Measurements from ENCODE around the gene CAMK2G.

The CAMK2G gene

DNA sequence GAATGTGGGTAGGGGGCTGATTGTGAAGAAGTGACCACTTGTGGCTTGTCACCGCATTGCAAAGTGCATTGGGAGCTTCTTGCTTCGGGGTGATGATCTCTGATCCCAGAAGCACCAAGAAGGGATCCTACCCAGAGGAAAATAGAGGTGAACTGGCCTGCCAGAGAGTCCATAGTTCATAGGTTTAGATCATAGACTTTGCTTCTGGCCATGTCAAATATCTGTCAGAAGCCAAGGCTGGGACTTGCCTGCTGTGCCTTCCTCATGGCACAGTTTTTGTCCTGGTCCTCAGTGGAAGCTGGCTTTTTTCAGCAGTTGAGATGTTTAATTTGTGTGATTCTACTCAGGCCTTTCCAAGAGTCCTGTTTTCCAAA is 87.9 kb downstream of the CAMK2G start:
- no peak for DNase-seq
- POLR2A ChIA-PET: interaction anchor here (0.8 to 2.0 kb wide), 5 partner anchors 8 to 24 kb away, joined by 3 to 12 read pairs (median 6); a partner anchor contains a TSS
- peaks cover 15 to 34% (median 24%) of the 10 kb centered on the region in 4 experiments for H3K4me1 ChIP-seq (ENCODE audit: control extremely low read depth in 1 of 4, control insufficient read depth in 4 of 4, insufficient read depth in 4 of 4, low read length in 3 of 4)
- peak overlapping the region in 6 of 7 experiments; percentile 82 to 97 (median 88) for H3K4me3 ChIP-seq (ENCODE audit: control insufficient read depth in 1 of 7, extremely low read depth in 1 of 7, insufficient read depth in 4 of 7, low read depth in 2 of 7, low read length in 6 of 7)
- H3K27me3 ChIP-seq (replicated peaks in 2 of 5; ENCODE audit: control insufficient read depth in 4 of 5, insufficient read depth in 5 of 5, low read length in 4 of 5): no peaks in the 10 kb centered on the region
- 0% methylated on average over 2 of the region's 2 CpGs for WGBS (ENCODE audit: insufficient coverage)
- H3K27ac ChIP-seq (ENCODE audit: insufficient read depth in 1 of 2, low read depth in 1 of 2, low read length in 2 of 2, poor library complexity in 1 of 2, severe bottlenecking in 2 of 2): peak overlapping the region; percentile 70 to 85
- CTCF ChIA-PET: interaction anchor here (1.1 to 2.8 kb wide), 5 partner anchors 13 to 32 kb away, joined by 3 to 11 read pairs (median 10); no protein-coding TSS in a partner anchor
- H3K36me3 ChIP-seq (ENCODE audit: control insufficient read depth in 4 of 4, insufficient read depth in 4 of 4, low read length in 3 of 4): peaks cover 14 to 28% (median 20%) of the 10 kb centered on the region in 4 experiments
- H3K9me3 ChIP-seq (ENCODE audit: control extremely low read depth in 1 of 5, control insufficient read depth in 4 of 5, insufficient read depth in 2 of 5, low read depth in 1 of 5, low read length in 4 of 5): no peaks in the 10 kb centered on the region

- no peaks in the 10 kb centered on the region for H3K27me3 ChIP-seq (replicated peaks in 2 of 5; ENCODE audit: control insufficient read depth in 4 of 5, insufficient read depth in 5 of 5, low read length in 4 of 5)
- peaks cover 9 to 22% (median 14%) of the 10 kb centered on the region in 4 experiments for H3K36me3 ChIP-seq (ENCODE audit: control insufficient read depth in 4 of 4, insufficient read depth in 4 of 4, low read length in 3 of 4)
- DNase-seq: peak; percentile 39 to 61 (median 57)
- ChIA-PET POLR2A (interaction anchor here (0.6 to 2.0 kb wide), 8 partner anchors 8 to 162 kb away, joined by 3 to 12 read pairs (median 5); partner anchors contain the start of gene NDST2), CTCF (interaction anchor here (1.1 to 2.8 kb wide), 6 partner anchors 8 to 32 kb away, joined by 3 to 11 read pairs (median 6); no protein-coding TSS in a partner anchor)
- peak overlapping the region; percentile 70 to 85 for H3K27ac ChIP-seq (ENCODE audit: insufficient read depth in 1 of 2, low read depth in 1 of 2, low read length in 2 of 2, poor library complexity in 1 of 2, severe bottlenecking in 2 of 2)
- 0% methylated on average over 27 of the region's 54 CpGs for WGBS (ENCODE audit: insufficient coverage)
- peaks cover 18 to 39% (median 28%) of the 10 kb centered on the region in 4 experiments for H3K4me1 ChIP-seq (ENCODE audit: control extremely low read depth in 1 of 4, control insufficient read depth in 4 of 4, insufficient read depth in 4 of 4, low read length in 3 of 4)
- H3K4me3 ChIP-seq (ENCODE audit: control insufficient read depth in 1 of 7, extremely low read depth in 1 of 7, insufficient read depth in 4 of 7, low read depth in 2 of 7, low read length in 6 of 7): peak overlapping the region; percentile 67 to 97 (median 88)
- H3K9me3 ChIP-seq (ENCODE audit: control extremely low read depth in 1 of 5, control insufficient read depth in 4 of 5, insufficient read depth in 2 of 5, low read depth in 1 of 5, low read length in 4 of 5): no peaks in the 10 kb centered on the region
These were observed 88.4 kb downstream of the CAMK2G start for GRCh38 chr10:73785721-73786511.

DNA sequence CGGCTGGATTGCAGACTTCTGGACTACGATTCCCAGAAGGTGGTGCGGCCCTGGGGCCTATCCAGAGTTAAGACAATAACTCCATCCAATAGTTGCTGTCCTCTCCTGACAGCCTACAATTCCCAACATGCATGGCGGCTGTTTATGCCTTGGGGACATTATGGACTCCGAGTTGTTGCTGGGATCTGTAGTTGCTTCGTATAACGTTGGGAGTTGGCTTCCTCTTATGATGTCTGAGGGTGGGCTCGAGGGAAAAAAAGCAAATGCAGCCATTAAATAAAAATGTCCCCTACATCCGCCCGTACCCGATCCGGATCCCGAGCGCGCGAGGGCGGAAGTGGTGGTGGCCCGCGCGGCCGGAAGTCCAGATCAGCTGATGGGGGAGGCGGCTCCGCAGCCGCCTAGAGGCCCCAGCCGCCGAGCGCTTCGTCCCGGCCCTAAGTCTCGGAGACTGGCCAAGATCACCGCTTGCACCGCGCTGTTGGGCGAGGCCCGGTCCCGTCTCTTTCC is 89.1 kb downstream of the CAMK2G start, which contains the start of gene ZSWIM8:
Gene ZSWIM8 (plus strand): TSS at position 396 of the 510 bp plus-strand sequence. CDS start 273 bp downstream, outside the sequence.
- peaks cover 18 to 45% (median 33%) of the 10 kb centered on the region in 4 experiments for H3K4me1 ChIP-seq (ENCODE audit: control extremely low read depth in 1 of 4, control insufficient read depth in 4 of 4, insufficient read depth in 4 of 4, low read length in 3 of 4)
- H3K4me3 ChIP-seq (ENCODE audit: control insufficient read depth in 1 of 7, extremely low read depth in 1 of 7, insufficient read depth in 4 of 7, low read depth in 2 of 7, low read length in 6 of 7): peak within 1 kb of the TSS; percentile 67 to 97 (median 88)
- POLR2A ChIA-PET: interaction anchor here (0.7 to 2.0 kb wide), 5 partner anchors 9 to 26 kb away, joined by 3 to 12 read pairs (median 6); partner anchors contain the start of gene NDST2
- DNase-seq: peak; percentile 98 to 99 (median 98)
- H3K9me3 ChIP-seq (ENCODE audit: control extremely low read depth in 1 of 5, control insufficient read depth in 4 of 5, insufficient read depth in 2 of 5, low read depth in 1 of 5, low read length in 4 of 5): no peaks in the 10 kb centered on the region
- peaks cover 5 to 17% (median 11%) of the 10 kb centered on the region in 4 experiments for H3K36me3 ChIP-seq (ENCODE audit: control insufficient read depth in 4 of 4, insufficient read depth in 4 of 4, low read length in 3 of 4)
- 0% methylated on average over 34 of the region's 36 CpGs for WGBS (ENCODE audit: insufficient coverage)
- no peaks in the 10 kb centered on the region for H3K27me3 ChIP-seq (replicated peaks in 2 of 5; ENCODE audit: control insufficient read depth in 4 of 5, insufficient read depth in 5 of 5, low read length in 4 of 5)
- CTCF ChIA-PET: interaction anchor here (1.1 to 2.8 kb wide), 6 partner anchors 9 to 33 kb away, joined by 3 to 11 read pairs (median 6); no protein-coding TSS in a partner anchor
- H3K27ac ChIP-seq (ENCODE audit: insufficient read depth in 1 of 2, low read depth in 1 of 2, low read length in 2 of 2, poor library complexity in 1 of 2, severe bottlenecking in 2 of 2): peak within 1 kb of the TSS; percentile 70 to 85

DNA sequence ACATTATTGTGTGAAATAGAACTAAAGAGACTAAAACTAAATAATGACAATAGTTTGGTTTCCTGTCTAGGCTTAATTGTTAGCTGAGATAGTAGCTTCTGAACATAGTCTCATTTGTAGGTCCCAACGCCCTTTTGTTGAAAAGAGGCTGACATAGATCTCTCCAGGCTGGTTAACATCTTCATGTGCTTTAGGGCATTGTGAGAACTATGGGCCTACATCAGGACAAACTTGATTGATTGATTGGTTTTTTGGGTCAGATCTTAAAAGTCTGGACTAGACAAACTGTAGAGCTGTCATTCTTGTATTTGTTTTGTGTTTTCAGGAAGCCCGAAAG is 91.6 kb downstream of the CAMK2G start:
- Histone ChIP-seq H3K4me1 (ENCODE audit: control extremely low read depth in 1 of 4, control insufficient read depth in 4 of 4, insufficient read depth in 4 of 4, low read length in 3 of 4) (peaks cover 18 to 50% (median 35%) of the 10 kb centered on the region in 4 experiments), H3K4me3 (ENCODE audit: control insufficient read depth in 1 of 7, extremely low read depth in 1 of 7, insufficient read depth in 4 of 7, low read depth in 2 of 7, low read length in 6 of 7) (peak overlapping the region in 6 of 7 experiments; percentile 77 to 95 (median 84)), H3K27me3 (replicated peaks in 2 of 5; ENCODE audit: control insufficient read depth in 4 of 5, insufficient read depth in 5 of 5, low read length in 4 of 5) (no peaks in the 10 kb centered on the region), H3K27ac (ENCODE audit: insufficient read depth in 1 of 2, low read depth in 1 of 2, low read length in 2 of 2, poor library complexity in 1 of 2, severe bottlenecking in 2 of 2) (peak overlapping the region; percentile 81 to 92), H3K9me3 (ENCODE audit: control extremely low read depth in 1 of 5, control insufficient read depth in 4 of 5, insufficient read depth in 2 of 5, low read depth in 1 of 5, low read length in 4 of 5) (no peaks in the 10 kb centered on the region), H3K36me3 (ENCODE audit: control insufficient read depth in 4 of 4, insufficient read depth in 4 of 4, low read length in 3 of 4) (peaks cover 0 to 14% (median 8%) of the 10 kb centered on the region in 4 experiments)
- ChIA-PET POLR2A (interaction anchor here (3.5 kb wide), 1 partner anchor 10 kb away, joined by 18 read pairs; a partner anchor contains a TSS), CTCF (interaction anchor here (1.3 to 6.3 kb wide), 2 partner anchors 11 to 66 kb away, joined by 3 to 39 read pairs; a partner anchor contains a TSS)
- DNase-seq: no peak
- 55% methylated on average over 2 of the region's 2 CpGs for WGBS (ENCODE audit: insufficient coverage)

GRCh38 chr10:73781879-73782748 is 92.2 kb downstream of the CAMK2G start, which contains the start of gene CHCHD1:
Gene CHCHD1 (plus strand): TSS chr10:73782048. CDS start chr10:73782076, 28 bp downstream.
- Histone ChIP-seq H3K27me3 (replicated peaks in 2 of 5; ENCODE audit: control insufficient read depth in 4 of 5, insufficient read depth in 5 of 5, low read length in 4 of 5) (no peaks in the 10 kb centered on the region), H3K9me3 (ENCODE audit: control extremely low read depth in 1 of 5, control insufficient read depth in 4 of 5, insufficient read depth in 2 of 5, low read depth in 1 of 5, low read length in 4 of 5) (no peaks in the 10 kb centered on the region), H3K27ac (ENCODE audit: insufficient read depth in 1 of 2, low read depth in 1 of 2, low read length in 2 of 2, poor library complexity in 1 of 2, severe bottlenecking in 2 of 2) (peak within 1 kb of the TSS; percentile 81 to 92), H3K4me1 (ENCODE audit: control extremely low read depth in 1 of 4, control insufficient read depth in 4 of 4, insufficient read depth in 4 of 4, low read length in 3 of 4) (peaks cover 18 to 46% (median 33%) of the 10 kb centered on the region in 4 experiments), H3K36me3 (ENCODE audit: control insufficient read depth in 4 of 4, insufficient read depth in 4 of 4, low read length in 3 of 4) (peaks cover 0 to 15% (median 10%) of the 10 kb centered on the region in 4 experiments), H3K4me3 (ENCODE audit: control insufficient read depth in 1 of 7, extremely low read depth in 1 of 7, insufficient read depth in 4 of 7, low read depth in 2 of 7, low read length in 6 of 7) (peak within 1 kb of the TSS; percentile 54 to 95 (median 84))
- ChIA-PET CTCF (interaction anchor here (1.3 to 6.3 kb wide), 4 partner anchors 10 to 98 kb away, joined by 3 to 39 read pairs (median 4); a partner anchor contains a TSS), POLR2A (interaction anchor here (3.5 kb wide), 1 partner anchor 9 kb away, joined by 18 read pairs; a partner anchor contains a TSS)
- DNase-seq: peak; percentile 87 to 92 (median 91)
- under 1% methylated on average over 50 of the region's 57 CpGs for WGBS (ENCODE audit: insufficient coverage)

DNA sequence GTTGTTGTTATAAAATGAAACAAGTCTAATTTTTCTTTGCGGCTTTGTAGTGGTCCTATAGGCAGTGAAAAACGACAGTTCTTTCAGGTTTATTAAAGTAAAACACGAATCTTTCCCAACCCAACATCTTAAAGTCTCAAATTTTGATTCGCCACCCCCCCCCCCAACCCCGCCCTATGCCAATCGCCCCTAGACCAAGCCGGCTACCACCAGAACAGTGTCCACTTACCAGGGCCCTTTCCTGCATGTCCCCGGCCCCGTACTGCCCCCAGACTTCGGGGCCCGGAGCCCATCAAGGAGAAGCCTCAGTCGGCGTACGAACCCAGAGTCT is 92.8 kb downstream of the CAMK2G start:
- H3K27ac ChIP-seq (ENCODE audit: insufficient read depth in 1 of 2, low read depth in 1 of 2, low read length in 2 of 2, poor library complexity in 1 of 2, severe bottlenecking in 2 of 2): peak overlapping the region; percentile 81 to 92
- no peak for DNase-seq
- H3K4me3 ChIP-seq (ENCODE audit: control insufficient read depth in 1 of 7, extremely low read depth in 1 of 7, insufficient read depth in 4 of 7, low read depth in 2 of 7, low read length in 6 of 7): peak overlapping the region; percentile 54 to 95 (median 84)
- H3K27me3 ChIP-seq (replicated peaks in 2 of 5; ENCODE audit: control insufficient read depth in 4 of 5, insufficient read depth in 5 of 5, low read length in 4 of 5): no peaks in the 10 kb centered on the region
- CTCF ChIA-PET: interaction anchor here (1.3 to 6.3 kb wide), 4 partner anchors 9 to 98 kb away, joined by 3 to 39 read pairs (median 4); a partner anchor contains a TSS
- WGBS (ENCODE audit: insufficient coverage): 0% methylated on average over 9 of the region's 14 CpGs
- peaks cover 0 to 20% (median 14%) of the 10 kb centered on the region in 4 experiments for H3K36me3 ChIP-seq (ENCODE audit: control insufficient read depth in 4 of 4, insufficient read depth in 4 of 4, low read length in 3 of 4)
- peaks cover 16 to 41% (median 29%) of the 10 kb centered on the region in 4 experiments for H3K4me1 ChIP-seq (ENCODE audit: control extremely low read depth in 1 of 4, control insufficient read depth in 4 of 4, insufficient read depth in 4 of 4, low read length in 3 of 4)
- H3K9me3 ChIP-seq (ENCODE audit: control extremely low read depth in 1 of 5, control insufficient read depth in 4 of 5, insufficient read depth in 2 of 5, low read depth in 1 of 5, low read length in 4 of 5): no peaks in the 10 kb centered on the region
- POLR2A ChIA-PET: interaction anchor here (1.0 to 3.5 kb wide), 2 partner anchors 9 to 97 kb away, joined by 3 to 18 read pairs; a partner anchor contains a TSS

Measured in common myeloid progenitor, CD34-positive (primary cell).